GM12872 (cell line): Measurements from ENCODE around the gene JDP2.

Source experiments
- TF ChIP-seq, protein P1 (sequence below): IDR thresholded peaks from 3 replicates; pipeline ENCODE4 v1.5.1; 2011; ENCODE audit warnings: low read depth, mild to moderate bottlenecking, low read length, moderate library complexity; ENCODE audit not compliant: insufficient read depth

Gene JDP2

GRCh38 chr14:75501080-75501479, 73.3 kb downstream of the JDP2 start:
- TF ChIP-seq, protein P1, sequence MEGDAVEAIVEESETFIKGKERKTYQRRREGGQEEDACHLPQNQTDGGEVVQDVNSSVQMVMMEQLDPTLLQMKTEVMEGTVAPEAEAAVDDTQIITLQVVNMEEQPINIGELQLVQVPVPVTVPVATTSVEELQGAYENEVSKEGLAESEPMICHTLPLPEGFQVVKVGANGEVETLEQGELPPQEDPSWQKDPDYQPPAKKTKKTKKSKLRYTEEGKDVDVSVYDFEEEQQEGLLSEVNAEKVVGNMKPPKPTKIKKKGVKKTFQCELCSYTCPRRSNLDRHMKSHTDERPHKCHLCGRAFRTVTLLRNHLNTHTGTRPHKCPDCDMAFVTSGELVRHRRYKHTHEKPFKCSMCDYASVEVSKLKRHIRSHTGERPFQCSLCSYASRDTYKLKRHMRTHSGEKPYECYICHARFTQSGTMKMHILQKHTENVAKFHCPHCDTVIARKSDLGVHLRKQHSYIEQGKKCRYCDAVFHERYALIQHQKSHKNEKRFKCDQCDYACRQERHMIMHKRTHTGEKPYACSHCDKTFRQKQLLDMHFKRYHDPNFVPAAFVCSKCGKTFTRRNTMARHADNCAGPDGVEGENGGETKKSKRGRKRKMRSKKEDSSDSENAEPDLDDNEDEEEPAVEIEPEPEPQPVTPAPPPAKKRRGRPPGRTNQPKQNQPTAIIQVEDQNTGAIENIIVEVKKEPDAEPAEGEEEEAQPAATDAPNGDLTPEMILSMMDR = no peak

DNA sequence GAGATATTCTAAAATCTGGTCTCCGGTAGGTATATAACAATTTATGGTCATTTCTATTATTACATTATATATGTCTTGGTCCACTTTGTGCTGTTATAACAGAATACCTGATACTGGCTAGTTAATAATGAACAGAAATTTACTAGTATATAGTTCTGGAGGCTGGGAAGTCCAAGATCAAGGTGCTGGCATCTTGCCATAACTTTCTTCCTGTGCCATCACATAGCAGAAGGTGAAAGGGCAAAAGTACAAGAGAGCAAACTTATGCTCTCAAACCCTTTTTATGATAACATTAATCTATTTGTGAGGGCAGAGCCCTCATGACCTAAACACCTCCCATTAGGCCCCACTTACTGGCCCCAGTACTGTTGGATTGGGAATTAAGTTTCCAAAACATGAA, 76.6 kb downstream of the JDP2 start:
- TF ChIP-seq, protein P1 = no peak

DNA sequence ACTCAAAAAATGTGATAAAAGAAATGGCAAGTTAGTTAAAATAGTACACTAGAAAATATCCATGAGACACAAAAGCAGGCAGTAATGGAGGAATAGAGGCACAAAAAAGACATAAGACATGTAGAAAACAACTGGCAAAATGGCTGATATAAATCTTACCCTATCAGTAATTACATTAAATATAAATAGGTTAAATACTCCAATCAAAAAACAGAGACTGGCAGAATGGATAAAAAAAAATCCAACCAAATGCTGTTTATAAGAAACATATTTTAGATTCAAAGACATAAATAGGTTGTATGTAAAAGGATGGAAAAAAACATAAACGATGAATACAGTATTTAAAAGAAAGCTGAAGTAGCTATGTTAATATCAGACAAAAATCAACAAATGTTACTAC, 79.1 kb downstream of the JDP2 start:
- TF ChIP-seq, protein P1 = no peak

- TF ChIP-seq, protein P1 = no peak
Observed at GRCh38 chr14:75510547-75510946, 82.7 kb downstream of the JDP2 start.

DNA sequence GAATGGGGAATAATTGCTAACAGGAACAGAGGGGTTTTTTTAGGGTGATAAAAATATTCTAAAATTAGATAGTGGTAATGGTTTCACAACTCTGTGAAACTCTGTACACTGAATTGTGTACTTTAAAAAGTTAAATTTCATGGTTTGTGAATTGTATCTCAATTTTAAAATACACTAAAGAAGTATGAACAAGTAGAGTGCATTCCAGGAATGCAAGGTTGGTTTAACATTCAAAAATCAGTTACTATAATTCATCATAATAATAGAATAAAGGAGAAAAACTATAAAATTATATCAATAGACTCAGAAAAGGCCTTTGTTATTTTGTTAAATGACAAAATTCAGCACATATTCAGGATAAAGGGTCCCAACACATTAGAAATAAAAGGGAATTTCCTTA, 83.4 kb downstream of the JDP2 start:
- TF ChIP-seq, protein P1 = no peak

DNA sequence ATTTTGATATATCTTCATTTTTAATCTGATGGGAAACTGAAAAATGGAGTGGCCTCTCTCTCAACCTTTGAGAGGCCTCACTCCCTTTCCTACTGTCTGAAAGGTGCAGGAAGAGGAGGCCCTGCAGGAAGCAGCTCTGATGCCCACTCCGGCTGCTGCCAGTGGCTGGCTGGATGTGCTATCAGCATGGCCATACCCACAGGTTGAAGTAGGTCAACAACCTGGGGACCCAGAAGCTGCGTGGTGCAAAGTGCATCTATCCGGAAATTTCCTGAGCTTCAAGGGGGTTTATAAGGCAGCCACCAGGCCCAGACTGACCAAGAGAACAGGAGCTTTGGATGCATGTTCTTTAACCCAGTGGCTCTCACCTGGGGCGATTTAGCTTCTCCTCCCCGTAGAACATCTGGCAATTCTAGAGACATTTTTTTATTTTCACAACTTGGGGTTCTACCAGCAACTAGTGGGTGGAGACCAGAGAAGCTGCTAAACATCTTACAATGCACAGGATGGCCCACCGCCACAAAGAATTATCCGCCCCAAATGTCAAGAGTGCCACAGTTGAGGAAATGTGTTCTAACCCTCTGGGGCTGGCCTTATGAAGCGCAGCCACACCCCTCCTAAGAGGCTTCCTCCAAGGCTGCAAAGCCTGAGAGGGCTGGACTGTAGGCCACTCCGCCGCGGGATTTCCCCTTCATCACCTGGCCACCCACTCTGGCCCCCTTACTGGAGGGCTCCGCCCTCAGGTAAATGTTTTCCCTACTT, 86.3 kb downstream of the JDP2 start:
- TF ChIP-seq, protein P1 = no peak

DNA sequence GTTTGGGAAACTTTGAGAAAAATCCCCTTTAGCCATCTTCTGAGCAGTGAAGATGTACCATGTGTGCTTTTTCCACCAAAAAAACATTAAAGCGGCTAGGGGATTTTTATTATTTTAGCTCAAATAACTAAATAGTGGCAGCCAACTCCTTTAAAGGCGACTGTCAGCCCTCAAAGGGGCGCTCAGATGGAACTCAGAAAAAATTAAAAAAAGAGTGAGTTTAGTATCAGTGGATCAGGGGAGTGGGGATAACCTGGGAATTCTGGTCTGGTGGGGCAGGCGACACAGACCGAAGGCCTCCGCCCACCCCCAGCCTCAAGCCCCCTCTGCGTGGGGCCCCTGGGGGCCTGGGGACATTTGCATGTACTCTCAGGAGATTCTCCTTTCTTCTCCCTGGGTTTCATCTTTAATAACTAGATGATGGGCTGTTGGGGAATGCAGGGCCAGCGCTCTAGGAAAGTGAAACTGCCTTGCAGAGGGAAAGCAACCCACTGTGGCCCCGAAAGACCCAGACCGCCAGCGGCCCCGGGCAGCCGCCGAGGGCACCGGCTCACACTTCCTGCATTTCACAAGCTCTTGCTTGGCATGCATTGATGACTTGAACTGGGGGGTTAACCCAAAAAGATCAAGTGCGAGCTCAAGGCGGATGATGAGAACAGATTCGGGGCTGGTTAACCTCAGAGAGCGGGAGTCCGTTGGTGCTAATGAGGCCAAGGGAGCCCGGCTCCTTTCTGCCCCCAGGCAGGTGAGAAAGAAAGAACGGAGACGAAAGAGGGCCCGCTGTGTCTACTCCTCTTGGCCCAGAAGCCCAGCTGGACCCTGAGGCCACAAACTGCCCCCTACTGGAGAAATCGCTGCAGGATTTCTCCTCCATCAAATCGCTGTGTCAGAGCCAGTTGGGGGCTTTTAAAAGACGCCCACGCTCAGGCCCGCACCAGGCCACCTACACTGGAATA, 87.1 kb downstream of the JDP2 start:
- TF ChIP-seq, protein P1 = 0 out of 3 replicates have a peak, but pooled peaks have one; percentile 6
